NCI-H128 (cell line): Measurements from ENCODE around the gene ATG10.
"Not testable (repeated sequence)": the region's sequence is repeated elsewhere in the genome, so short reads cannot be mapped to it uniquely, and the experiment has no call there.

Source experiments
- DNase-seq: peaks from one replicate; lab custom pipeline; 2025; ENCODE audit not compliant: unreplicated experiment; lab: John Stamatoyannopoulos, UW

The ATG10 gene

DNA sequence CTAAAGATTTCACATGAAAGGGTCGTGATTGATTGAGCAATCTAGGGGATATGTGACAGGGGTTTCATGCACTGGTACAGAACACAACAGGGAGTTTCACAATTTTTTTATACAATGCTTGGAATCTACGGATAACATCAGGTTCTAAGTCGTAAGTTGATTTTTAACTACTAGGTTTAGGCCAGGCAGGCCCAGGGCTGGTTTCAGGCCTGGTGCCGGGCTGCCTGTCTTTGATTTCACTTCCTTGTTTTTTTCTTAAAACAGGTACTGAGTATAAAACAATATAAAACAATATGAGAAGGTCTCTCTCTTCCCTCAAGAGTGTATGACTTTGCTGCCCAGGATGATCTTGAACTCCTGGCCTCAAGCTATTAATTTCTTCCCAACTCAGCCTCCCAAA is 301.6 kb downstream of the ATG10 start:
- not testable (repeated sequence) for DNase-seq

DNA sequence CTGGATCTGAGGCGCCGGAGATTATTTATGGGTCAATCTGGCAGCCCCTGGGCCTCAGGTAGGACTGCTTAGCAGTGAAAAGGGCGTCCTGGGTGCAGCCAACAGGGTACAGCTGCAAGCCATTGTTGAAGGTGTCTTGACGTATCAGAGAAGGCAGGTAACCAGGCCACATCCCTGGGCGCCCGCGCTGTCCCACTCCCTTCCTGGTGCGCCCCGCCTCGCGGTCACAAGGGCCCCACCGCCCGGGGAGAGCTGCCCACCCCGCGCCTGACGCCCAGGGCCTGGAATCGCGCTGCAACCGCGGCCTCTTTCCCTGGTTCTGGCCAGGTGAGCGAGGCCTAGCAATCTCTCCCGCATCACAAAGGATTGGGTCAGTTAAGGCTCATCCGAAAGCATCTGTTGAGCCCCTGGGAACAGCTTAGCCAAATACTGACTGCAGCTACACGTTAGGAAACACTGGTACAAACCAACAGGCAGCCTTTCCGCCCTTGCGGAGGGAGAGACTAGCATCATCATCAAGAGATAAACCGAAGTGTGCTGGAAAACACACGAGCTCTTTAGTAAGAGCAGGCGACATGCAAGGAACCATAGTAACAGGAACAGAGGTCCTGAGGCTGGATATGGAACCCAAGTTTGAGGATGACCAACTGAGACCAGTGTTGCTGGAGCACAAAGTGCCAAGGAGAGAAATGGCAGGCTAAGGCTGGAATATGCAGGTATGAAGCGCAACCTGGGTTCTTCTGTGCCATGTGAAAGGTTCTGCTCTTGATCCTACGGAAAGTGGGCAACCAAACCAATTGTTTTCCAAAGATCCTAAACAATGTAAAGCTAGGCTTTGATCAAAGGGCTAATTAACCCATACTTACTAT is 302.8 kb downstream of the ATG10 start:
- no peak for DNase-seq

DNA sequence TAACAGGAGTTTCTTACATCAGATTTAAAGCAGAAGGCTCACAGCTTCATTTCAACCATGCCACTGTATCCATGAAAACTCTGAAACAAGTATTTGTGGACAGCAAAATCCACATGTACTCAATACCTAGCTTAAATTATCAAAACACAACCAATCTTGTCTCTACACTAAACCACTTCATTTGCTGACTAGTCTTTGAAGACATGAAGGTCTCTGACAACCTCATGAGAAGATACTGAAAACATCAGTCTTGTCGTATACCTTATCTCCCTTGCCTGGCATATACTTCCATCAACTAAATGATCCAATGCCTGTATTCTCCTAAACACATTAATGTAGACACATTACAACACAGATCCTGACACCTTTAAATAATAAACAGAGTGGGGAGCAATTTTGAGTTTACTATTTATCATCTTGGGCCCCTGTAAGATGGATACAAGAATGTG is 303.4 kb downstream of the ATG10 start:
- DNase-seq: no peak

DNA sequence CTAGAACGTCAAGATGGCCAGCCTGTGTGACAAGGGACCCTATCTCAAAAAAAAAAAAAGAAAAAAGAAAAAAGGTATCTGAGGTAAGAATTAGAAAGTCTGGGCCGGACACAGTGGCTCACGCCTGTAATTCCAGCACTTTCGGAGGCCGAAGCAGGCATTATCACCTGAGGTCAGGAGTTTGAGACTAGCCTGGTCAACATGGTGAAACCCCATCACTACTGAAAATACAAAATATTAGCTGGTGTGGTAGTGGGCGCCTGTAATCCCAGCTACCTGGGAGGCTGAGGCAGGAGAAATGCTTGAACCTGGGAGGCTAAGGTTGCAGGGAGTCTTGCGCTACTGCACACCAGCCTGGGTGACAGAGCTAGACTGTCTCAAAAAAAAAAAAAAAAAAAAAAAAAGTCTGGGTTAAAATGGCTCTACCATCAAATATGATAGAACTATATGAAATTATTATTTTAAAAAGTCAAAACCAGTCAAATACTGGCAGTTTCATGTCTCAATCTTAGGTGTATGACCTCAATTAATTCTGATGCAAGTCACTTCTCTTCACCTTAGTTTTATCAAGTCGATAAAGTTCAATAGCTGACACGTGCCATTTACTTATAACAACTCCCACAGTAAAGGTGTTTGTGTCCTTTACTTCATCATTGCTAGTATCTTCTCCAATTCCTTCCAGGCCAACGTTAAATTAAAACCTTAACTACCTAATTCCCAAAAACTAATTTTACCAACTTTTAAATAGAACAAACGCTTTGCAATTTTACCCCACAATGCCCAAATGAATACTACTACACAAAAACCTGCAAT is 305.2 kb downstream of the ATG10 start:
- DNase-seq: no peak

DNA sequence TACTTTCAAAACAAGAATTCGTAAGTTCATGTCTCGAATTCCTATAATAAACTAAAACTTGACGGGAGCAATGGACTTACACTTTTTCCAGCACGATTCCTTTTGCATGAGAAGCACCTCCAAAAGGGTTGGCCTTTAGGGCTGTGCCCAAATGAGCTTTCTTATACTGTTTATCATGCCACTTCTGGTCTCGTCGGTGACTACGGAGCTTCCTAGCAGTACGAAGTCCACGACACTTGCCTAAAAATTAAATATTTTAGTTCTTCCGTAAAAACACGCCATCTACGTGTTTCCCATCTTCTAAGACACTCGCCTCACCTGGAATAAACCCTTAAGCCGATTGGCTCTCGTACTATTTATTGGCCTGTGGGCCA is 305.8 kb downstream of the ATG10 start:
- no peak for DNase-seq

DNA sequence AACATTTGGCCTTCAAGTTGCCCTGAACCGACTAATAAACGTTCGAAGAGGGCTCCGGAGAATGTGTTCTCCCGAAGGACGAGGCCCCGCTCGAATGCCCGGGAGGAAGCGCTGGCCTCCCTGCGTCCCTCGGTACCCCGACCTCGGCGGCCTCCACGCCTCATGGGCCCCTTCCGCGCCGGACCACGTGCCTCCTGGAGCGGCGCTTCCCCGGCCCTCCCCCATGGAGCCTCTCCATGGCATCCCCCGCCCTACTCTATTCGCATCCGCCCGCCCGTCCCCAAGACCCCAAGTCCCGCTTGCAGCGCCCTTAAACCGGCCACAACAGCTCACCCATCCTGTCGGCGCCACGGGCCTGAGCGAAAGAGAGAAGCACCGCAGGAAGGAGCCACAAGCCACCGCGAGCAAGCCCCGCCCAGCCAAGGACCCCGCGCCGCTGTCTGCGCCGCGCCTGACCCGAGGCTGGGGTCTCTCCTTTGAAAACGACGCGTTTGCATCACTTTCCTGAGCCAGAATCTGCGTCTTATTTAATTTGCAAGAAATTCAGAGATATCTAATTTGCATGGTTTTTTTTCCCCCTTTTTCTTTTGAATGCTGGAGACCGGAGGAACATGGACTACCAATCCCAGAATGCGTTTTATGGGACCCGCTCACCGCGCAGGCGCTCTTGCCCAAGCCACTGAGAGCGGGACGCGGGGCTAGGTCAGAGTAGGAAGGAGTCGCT is 306.3 kb downstream of the ATG10 start, which contains the start of gene RPS23:
RPS23 (minus strand) TSS at position 368 of the 724 bp plus-strand sequence; CDS start at position 337, 31 bp downstream.
- DNase-seq: peak; percentile 63

DNA sequence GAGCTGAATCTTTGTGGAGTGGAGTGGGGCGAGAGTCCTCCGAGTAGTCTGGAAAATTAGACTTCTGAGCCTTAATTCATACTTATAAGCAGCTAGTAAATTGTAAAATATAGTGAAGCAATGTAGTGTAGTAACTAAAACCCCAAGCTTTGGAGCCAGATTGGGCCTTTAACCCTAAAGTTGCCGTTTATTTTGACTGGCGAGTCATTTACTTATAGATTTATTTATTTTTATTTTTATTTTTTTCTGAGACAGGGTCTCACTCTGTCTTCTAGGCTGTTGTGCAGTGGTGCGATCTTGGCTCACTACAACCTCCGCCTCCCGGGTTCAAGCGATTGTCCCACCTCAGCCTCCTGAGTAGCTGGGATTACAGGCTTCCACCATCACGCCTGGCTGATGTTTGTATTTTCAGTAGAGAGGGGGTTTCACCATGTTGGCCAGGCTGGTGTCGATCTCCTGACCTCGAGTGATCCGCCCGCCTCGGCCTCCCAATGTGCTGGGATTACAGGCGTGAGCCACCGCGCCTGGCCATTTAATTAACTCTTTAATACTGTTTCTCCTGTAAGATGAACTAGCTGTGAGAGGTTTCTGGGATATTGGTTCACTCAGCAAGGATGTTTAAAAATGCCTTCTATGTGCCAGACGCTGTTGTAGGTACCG is 307.0 kb downstream of the ATG10 start:
- no peak for DNase-seq

DNA sequence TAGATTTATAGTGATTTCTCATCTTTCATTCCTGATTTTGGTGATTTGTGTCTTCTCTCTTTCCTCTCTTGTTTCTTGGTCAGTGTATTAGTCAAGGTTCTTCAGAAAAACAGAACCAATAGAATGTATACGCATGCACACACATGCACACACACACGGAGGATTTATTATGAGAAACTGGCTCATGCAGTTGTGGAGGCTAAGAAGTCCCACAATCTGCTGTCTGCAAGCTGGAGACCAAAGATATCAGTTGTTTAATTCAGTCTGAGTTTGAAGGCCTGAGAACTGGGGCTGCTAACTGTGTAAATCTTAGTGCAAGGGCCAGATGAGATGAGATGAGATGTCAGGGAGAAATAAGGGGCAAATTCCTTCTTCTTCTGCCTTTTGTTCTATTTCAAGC is 312.1 kb downstream of the ATG10 start:
- no peak for DNase-seq

DNA sequence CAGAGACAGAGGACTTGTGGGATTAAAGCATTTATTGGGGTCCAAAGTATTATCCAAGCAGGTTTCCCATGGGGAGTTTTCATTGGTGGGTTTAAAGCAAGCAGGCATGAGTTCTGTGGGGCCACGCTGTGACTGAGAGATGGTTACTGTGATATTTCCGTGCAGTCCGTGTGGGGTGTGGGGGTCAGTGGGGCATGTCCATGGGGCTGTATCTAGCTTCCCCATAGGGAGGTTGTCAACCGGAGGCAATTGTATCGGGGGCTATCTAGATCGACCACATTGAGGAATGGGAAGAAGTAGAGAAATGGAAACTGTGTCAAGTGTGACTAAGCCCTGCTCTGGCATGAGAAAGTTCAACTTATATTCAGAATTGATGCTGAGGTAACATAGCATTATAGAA is 313.4 kb downstream of the ATG10 start:
- DNase-seq: no peak

DNA sequence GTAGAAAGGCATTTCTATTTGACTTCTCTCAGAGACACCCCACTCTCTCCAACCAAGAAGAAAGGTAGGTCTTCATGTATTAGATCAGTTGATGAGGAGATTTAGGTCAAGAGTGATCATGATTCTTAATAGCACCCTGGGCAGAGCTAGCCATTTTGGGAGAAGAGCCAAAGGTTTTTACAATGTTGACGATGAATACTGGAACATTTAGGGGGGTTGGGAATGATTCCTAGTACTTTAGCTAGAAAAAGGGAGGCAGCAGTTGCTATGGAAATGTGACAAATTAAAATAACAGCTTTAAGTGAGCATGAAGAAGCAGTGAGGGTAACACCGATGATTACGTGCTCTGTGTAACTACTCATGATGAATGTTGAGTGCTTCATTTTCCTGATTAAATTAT is 315.8 kb downstream of the ATG10 start:
- DNase-seq: no peak

DNA sequence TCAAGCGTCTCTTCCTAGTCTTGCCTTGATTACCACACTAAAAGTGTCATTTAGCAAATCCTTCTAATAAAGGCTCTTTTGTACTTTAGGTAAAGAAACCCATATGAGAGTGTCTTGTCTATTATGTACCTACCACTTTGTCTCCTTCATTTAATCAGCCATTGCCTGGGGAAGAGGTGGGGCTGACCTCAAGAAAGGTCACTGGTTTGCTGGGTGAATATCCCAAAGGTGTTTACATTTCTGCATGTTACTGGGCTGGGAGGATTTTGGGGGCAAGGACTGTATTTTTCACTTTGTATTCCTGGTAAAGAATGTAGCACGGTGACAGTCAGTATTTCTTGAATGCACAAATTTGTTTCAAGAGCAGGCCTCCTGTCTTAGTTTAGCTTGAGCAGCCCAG is 318.2 kb downstream of the ATG10 start:
- no peak for DNase-seq

DNA sequence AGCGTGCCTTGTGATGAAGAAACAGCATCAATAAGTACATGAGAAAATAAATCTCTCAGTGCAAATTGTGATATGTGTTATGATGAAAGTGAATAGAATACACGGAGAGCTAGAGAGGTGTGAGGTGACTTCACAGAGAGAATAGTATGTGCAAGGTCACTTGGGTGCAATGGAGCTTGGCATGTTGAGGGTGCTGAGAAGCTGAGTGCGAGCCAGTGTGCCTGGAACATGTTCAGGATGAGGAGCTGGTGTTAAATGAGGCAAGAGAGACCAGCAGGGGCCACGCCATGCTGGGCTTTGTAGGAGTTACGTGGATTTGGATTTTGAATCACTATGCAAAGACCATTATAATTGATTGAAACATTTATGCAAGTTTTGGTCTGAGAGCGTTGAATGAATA is 319.1 kb downstream of the ATG10 start:
- DNase-seq: no peak

DNA sequence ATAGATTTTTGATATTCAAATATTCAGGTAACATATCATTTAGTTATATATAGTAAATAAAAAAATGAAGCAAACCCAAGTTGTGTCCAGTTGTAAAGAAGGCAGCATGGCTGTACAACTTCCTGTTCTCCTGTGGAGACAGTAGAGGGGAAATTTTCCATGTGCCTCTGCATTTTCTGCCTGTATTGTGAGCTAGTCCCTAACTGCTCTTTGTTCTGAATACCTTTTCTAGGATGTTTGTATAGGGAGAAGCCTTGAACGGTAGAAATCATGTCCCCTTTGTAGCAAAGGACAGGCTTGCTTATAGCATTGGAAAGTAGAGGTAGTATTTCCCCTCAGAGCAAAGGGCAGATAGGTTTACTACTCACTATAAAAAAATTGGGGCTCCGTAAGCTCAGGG is 319.6 kb downstream of the ATG10 start:
- no peak for DNase-seq

DNA sequence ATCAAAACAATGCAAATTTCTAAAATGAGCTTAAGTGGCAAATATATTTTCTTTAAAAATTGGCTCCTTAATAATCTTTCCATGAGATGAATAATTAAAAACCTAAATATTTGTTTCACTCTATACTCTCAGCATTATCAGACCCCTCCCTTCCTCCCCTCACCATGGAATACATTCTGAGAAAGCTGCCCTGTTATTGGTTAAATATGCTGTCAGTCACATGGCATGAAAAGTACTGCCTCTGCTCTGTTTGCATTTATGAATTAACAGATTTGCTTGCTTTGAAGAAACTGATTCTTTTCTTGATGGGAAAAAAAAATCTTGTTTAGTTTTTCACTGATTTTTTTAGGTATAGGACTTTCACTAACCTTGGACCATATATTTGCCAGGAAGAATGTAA is 323.3 kb downstream of the ATG10 start:
- no peak for DNase-seq

DNA sequence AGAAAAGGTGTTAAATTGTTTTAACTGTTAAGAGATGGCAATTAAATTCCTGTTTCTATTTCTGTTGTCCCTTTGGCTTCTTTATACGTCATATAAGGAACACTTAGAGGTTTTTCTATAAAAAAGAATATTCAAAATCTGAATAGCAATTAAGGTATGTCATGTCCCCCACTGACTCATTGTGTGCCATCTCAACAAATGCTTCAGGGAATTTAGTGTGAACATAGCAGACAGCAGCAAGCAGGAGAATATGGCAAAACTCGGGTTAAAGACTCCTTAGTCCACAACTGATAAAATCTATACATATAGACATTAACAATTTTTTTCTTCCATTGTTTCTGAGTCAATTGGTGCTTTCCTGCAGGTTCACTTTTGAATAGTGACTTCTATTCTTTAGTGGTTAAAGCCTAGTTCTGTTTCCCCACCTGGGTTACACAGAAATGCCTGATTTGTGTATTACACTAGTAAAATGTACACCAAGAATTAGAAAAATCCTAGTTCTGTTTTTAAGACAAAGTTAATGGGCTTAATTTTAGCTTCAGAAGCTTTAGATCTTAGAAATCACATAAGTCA is 324.2 kb downstream of the ATG10 start:
- no peak for DNase-seq

DNA sequence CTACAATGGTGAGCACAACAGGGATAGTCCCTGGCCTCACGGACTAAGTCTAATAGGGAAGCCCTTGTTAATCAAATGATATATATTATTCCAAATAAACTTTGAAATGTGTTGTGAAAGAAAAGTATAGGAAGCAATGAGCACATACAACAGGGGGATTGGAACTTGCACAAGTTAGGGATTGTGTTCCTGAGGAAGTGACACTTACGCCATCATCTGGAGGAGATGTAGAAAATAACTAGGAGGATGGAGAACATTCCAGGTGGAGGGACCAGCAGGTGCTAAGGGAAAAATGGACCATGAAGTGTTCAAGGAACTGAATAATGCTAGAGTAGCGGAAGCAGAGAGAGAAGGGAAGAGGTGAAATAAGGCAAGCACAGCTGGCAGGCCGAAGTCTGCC is 325.1 kb downstream of the ATG10 start:
- no peak for DNase-seq

DNA sequence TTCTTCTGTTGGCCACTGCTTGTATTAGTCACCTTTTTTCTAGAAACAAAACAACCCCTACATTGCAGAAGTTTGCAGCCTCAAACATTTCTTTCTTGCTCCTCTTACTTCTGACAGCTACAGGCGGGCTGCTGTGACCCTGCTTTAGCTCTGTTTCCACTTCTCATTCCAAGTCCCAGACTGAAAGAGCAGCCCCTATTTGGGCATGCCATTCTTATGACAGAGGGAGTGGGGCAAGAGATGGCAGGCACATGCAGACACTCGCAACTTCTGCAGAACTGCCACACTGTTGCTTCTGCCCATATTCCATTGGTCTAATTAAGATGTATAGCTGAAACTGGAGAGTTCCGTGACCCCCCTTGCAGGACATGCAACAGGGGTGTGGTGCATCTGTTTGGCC is 325.9 kb downstream of the ATG10 start:
- no peak for DNase-seq

DNA sequence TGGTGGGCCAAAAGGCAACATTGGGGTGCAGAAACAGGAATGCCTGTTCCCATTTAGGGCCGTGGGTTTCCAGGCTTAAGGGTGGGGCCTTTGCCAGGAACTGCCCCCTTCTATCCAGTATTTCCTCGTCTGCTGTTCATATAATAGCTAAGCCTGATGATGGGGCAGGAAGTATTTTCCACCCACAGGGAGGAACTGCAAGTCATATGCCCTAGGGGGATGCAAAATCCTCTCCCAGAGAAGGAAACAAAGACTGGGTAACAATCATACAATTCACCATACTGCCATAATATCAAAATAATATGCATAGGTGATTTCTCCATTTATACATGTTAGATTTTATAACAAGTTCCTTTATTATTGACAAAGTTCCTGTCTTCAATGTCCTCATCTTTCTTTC is 326.8 kb downstream of the ATG10 start:
- DNase-seq: no peak

DNA sequence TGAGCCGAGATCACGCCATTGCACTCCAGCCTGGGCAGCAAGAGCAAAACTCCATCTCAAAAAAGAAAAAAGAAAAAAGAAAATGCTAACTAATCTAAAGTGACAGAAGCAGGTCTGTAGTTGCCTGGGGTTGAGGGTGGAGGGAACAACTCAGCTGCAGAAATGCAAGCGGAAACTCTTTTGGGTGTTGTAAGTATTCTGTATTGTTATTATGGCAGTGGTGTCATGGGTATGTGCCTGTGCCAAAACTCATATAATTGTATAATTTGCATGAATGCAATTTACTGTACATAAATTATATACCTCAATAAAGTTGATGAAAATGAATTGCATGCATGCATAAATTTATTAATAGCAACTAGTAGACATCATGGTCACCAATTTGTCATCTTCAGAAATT is 329.4 kb downstream of the ATG10 start:
- no peak for DNase-seq
